ENCODE results near the gene ADAMTS20.

ADAMTS20 gene

DNA sequence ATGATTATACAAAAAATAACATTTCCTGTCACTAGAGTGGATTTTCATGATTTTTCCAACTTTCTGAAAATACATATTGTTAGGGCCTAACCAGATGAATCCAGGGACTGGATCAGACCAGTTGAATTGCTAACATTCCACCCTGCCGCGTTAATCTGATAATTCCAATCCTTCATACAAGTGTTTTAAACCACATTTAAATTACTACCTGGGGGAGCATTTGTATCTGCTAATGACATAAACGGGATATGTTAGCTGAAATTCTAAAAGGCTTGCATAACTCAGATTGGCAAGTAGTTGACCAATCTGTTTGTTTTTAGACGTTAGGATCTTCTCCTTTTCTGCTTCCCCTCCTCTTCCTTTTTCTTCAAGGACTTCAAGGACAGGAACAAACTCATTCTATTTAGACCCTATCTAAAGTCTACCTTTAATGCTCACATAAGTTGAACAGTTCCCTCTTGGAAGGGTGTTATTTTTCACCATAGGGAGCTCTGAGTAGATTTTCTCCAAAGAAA lies 239.0 kb downstream of the ADAMTS20 start:
- DNase-seq = no peak

GRCh38 chr12:43310596-43310995 lies 241.4 kb downstream of the ADAMTS20 start:
- DNase-seq = no peak

DNA sequence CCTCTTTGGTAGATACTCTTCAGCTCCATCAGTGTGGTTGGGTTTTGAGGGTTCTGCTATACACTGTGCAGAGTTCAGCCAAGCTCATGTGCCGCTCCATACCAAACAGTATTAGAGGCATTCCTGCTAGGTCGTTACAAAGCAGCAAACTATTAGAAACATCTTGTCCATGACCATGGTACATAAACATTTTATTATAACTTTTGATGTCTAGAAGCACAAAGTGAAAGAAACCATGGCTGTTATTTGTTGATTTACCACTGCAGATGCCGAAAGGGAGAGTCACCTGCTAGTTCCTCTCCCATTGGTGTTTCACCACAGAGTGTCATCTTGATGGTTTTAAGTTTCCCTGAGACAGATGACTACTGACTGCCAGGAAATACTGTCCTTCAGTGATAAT lies 242.0 kb downstream of the ADAMTS20 start:
- peak; percentile 90 for DNase-seq

DNA sequence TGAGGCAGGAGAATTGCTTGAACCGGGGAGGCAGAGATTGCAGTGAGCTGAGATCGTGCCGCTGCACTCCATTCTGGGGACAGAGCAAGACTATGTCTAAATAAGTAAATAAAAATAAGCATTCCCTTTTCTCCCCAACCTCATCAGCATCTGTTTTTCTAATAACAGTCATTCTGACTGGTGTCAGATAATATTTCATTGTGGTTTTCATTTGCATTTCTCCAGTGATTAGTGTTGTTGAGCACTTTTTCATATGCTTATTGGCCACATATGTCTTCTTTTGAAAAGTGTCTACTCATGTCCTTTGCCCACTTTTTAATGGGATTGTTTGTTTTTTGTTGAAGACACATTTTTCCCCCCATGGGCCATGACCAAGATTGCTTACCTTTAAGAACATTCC lies 243.2 kb downstream of the ADAMTS20 start:
- DNase-seq = no peak

- no peak for DNase-seq
These were observed 244.9 kb downstream of the ADAMTS20 start for GRCh38 chr12:43307126-43307525.

DNA sequence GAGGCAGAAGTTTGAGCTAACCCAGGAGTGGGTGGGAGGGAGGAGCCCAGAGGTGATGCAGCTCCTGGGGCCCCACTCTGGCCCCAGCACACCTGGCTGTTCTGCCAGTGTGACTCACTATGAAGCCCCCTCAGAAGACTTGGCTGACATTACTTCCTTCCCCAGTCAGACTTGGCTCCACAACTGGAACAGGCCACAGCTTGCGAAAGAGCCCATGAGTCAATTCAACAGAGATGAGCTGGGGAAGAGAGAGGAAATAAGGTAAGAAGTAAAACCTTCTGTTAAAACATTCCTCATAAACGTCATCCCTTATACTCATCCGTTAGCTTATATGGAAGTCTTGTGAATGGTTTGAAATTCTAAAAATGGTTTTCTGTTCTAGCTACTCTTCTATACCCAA lies 245.9 kb downstream of the ADAMTS20 start:
- peak; percentile 94 for DNase-seq

DNA sequence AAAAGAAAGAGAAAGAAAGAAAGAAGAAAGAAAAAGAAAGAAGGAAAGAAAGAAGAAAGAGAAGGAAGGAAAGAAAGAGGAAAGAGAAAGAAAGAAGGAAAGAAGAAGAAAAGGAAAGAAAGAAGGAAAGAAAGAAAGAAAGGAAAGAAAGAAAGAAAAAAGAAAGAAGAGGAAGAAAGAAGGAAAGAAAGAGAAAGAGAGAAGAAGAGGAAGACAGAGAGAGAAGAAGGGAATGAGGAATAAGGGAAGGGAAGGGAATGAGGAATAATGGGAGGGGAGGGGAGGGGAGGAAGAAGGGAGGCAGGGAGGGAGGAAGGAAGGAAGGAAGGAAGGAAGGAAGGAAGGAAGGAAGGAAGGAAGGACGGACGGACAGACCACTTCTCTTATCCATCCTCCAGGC lies 246.9 kb downstream of the ADAMTS20 start:
- no peak for DNase-seq
